NCI-H524 (cell line): ENCODE measurements around the gene SPOP.
"Not testable (repeated sequence)": the region's sequence is repeated elsewhere in the genome, so short reads cannot be mapped to it uniquely, and the experiment has no call there.

Experiments used
- DNase-seq, 2 experiments: peaks; one replicate each; lab custom pipeline; 2025; lab: John Stamatoyannopoulos, UW

The SPOP gene

DNA sequence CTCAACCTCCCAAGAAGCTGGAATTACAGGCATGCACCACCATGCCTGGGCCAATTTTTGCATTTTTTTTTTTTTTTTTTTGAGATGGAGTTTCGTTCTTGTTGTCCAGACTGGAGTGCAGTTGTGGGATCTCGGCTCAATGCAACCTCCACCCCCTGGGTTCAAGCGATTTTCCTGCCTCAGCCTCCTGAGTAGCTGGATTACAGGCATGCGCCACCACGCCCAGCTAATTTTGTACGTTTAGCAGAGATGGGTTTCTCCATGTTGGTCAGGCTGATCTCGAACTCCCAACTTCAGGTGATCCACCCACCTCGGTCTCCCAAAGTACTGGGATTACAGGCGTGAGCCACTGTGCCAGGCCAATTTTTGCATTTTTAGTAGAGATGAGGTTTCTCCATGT lies 127.1 kb downstream of the SPOP start:
- DNase-seq = not testable (repeated sequence)

DNA sequence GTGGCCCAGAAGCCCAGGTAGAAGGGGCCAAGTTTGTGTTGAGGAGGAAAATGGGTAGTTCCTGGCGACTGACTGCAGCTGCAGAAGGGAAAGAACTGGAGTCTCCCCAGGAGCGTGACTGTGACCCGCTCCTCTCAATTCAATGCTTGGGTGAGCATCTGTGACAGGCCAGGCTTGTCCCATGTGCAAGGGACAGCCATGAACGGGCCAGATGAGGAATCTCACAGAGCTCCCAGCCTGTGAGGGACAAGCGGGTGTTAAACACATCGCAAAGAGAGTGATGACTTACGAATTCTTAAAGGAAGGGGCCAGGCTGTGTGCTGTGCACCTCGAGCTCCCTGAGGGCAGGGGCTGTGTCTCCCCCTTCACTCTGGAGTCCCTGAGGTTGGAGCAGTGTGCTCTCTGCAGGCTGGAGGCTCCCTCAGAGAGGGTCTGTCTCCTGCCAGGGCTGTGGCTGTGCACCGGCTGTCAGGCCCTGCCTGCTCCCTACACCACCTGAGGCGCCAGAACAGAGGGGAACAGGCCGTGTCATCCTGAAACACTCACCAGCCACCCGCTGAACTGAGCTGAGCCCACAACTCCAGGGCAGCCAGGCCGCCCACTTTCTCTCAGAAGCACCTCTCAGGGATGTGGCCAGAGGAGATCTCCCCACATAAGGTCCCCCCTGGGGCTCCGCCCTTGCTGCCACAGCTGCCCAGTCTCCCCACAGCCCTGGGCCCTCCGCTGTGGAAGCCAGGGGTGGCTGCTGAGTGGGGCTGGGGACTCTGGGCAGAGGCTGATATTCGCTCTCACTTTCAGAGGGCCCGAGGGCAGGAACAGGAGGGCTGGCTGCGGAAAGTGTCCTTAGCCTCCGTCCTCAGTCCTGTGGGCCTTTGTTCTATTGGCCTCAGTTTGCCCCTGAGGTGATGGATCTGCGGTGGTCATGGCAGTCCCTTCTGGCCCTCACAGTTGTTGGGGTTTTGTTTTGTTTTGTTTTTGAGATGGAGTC lies 127.9 kb downstream of the SPOP start:
- DNase-seq = no peak

DNA sequence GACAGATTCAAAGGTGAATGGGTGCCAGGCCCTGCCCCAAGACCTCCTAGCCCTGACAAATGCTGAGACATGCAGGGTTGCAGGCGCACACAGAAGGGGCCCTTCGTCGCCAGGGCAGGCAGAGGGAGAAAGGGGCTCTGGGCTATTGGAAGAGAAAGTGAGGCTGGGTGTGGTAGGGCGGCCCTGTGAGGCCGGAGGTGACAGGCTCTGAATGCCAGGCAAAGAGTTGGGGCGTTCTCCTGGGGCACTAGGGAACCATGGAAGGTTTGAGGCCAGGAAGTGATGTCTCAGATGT lies 128.6 kb downstream of the SPOP start:
- DNase-seq = no peak
